Measurements from ENCODE around the gene LRRC8B. TPM values are rescaled to one million over a fixed set of nuclear protein-coding genes. Genes with fewer than 3 reads are reported as not detected.
A peak's percentile ranks its signal among the peaks of the same experiment; 100 is the strongest.

LRRC8B gene
- total and polyA plus RNA-seq, 9 of the 15 experiments (the other 6 are each of a cell fraction or from before 2014, with no cell fraction given) = 4.3 to 43.7 (median 14.4) TPM

DNA sequence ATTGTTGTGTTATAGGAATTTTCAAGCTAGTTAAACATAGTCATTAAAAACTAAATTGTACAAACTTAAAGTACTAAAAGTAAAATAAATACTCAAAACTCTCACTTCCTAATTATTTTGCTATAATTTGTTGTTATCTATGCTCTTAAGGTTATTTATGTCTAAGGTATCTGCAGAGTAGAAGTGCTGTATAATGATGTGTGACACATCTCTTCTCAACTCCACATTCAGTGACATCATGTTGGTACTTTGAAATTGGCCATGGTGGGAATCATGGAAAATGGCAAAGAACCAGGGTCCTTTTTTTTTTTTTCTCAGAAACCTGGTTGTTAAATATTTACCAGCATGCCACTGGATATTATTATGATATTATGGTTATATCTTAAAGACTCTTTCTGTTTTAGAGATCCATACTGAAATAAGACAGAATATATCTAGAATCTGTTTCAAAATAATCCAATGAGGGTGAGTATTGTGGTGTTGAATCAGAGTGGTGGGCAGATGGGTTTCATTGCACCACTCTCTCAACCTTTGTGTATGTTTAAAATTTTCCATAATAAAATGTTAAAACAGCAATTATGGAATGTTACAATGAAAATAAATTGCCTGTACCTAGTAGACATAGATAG is 22.4 kb downstream of the LRRC8B start (continued):
- TF ChIP-seq GABPA (tag; conservative IDR thresholded peaks at IDR 0.05; ENCODE audit: low read depth) (no peak), LARP7 (IDR thresholded peaks at IDR 0.05) (no peak), TCF3 (CRISPR knock-in tag; IDR thresholded peaks at IDR 0.05) (no peak), E2F3 (CRISPR knock-in tag; IDR thresholded peaks at IDR 0.05) (no peak), ATF7 (IDR thresholded peaks at IDR 0.05) (0 out of 2 replicates have a peak, but pooled peaks have one; percentile 28), ESRRB (CRISPR knock-in tag; IDR thresholded peaks at IDR 0.05; ENCODE audit: borderline replicate concordance) (no peak), PKNOX1 (IDR thresholded peaks at IDR 0.05) (peak; percentile 30; the same call in 1 of the 2 replicates), EP400 (IDR thresholded peaks at IDR 0.05) (0 out of 2 replicates have a peak, but pooled peaks have one; percentile 2), FUS (optimal IDR thresholded peaks at IDR 0.05; ENCODE audit: low read depth, low read length) (no peak), MEIS2 (IDR thresholded peaks at IDR 0.05; ENCODE audit: partially characterized antibody) (peak; percentile 18), ZBTB11 (CRISPR knock-in tag; IDR thresholded peaks at IDR 0.05) (peak in 1 of 3 experiments; percentile 24; a peak in 1 of 6 replicates), ARID1B (IDR thresholded peaks at IDR 0.05) (peak; percentile 11; the same call in 1 of the 2 replicates), MYBL2 (IDR thresholded peaks at IDR 0.05; ENCODE audit: low read depth) (no peak), MYBL2 (CRISPR knock-in tag; IDR thresholded peaks at IDR 0.05; ENCODE audit: borderline replicate concordance) (no peak), ZNF175 (CRISPR knock-in tag; IDR thresholded peaks at IDR 0.05; ENCODE audit: low read depth) (0 out of 2 replicates have a peak, but pooled peaks have one; percentile 32)
- TF ChIP-seq, protein P1, sequence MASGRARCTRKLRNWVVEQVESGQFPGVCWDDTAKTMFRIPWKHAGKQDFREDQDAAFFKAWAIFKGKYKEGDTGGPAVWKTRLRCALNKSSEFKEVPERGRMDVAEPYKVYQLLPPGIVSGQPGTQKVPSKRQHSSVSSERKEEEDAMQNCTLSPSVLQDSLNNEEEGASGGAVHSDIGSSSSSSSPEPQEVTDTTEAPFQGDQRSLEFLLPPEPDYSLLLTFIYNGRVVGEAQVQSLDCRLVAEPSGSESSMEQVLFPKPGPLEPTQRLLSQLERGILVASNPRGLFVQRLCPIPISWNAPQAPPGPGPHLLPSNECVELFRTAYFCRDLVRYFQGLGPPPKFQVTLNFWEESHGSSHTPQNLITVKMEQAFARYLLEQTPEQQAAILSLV (tag; IDR thresholded peaks at IDR 0.05) = no peak
- TF ChIP-seq, protein P2, sequence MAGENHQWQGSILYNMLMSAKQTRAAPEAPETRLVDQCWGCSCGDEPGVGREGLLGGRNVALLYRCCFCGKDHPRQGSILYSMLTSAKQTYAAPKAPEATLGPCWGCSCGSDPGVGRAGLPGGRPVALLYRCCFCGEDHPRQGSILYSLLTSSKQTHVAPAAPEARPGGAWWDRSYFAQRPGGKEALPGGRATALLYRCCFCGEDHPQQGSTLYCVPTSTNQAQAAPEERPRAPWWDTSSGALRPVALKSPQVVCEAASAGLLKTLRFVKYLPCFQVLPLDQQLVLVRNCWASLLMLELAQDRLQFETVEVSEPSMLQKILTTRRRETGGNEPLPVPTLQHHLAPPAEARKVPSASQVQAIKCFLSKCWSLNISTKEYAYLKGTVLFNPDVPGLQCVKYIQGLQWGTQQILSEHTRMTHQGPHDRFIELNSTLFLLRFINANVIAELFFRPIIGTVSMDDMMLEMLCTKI (IDR thresholded peaks at IDR 0.05; ENCODE audit: partially characterized antibody) = no peak
